Measurements from ENCODE around the gene SLC23A2.

SLC23A2 gene

GRCh38 chr20:4972506-4973251 lies 28.6 kb downstream of the SLC23A2 start:
- H3K9ac ChIP-seq (ENCODE audit: insufficient read length, low read depth) = no peak overlapping the region
- DNase-seq (ENCODE audit: low read depth, low spot score) = no peak
- H3K4me3 ChIP-seq (ENCODE audit: insufficient read length, low read depth) = no peak overlapping the region
- H3K27me3 ChIP-seq (ENCODE audit: insufficient read depth, insufficient read length) = no peaks in the 10 kb centered on the region
- TF ChIP-seq SUZ12 (IDR thresholded peaks at IDR 0.05; ENCODE audit: extremely low read depth, insufficient read depth, insufficient read length) (no peak), ZNF274 (IDR thresholded peaks at IDR 0.05; ENCODE audit: low read depth, low read length) (no peak), YY1 (IDR thresholded peaks at IDR 0.05; ENCODE audit: insufficient read depth, insufficient read length) (no peak)
- H3K9me3 ChIP-seq (ENCODE audit: insufficient read depth, low read length) = no peaks in the 10 kb centered on the region
- H3K4me1 ChIP-seq (ENCODE audit: insufficient read depth, insufficient read length) = no peaks in the 10 kb centered on the region
- H3K36me3 ChIP-seq (ENCODE audit: insufficient read depth, insufficient read length, low read length) = peaks cover 10% of the 10 kb centered on the region

DNA sequence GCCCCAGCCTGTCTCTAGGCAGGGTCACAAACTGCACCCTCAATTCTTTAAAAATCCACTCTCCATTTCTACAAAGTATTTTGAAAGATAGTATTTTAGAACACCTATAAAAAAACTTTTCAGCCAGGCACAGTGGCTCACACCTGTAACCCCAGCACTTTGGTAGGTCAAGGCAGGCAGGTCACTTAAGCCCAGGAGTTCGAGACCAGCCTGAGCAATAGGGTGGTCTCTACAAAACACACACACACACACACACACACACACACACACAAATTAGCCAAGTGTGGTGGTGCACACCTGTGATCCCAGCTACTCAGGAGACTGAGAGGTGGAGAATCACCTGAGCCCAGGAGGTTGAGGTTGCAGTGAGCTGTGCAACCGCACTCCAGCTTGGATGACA lies 30.2 kb downstream of the SLC23A2 start:
- H3K9me3 ChIP-seq (ENCODE audit: insufficient read depth, low read length) = no peaks in the 10 kb centered on the region

DNA sequence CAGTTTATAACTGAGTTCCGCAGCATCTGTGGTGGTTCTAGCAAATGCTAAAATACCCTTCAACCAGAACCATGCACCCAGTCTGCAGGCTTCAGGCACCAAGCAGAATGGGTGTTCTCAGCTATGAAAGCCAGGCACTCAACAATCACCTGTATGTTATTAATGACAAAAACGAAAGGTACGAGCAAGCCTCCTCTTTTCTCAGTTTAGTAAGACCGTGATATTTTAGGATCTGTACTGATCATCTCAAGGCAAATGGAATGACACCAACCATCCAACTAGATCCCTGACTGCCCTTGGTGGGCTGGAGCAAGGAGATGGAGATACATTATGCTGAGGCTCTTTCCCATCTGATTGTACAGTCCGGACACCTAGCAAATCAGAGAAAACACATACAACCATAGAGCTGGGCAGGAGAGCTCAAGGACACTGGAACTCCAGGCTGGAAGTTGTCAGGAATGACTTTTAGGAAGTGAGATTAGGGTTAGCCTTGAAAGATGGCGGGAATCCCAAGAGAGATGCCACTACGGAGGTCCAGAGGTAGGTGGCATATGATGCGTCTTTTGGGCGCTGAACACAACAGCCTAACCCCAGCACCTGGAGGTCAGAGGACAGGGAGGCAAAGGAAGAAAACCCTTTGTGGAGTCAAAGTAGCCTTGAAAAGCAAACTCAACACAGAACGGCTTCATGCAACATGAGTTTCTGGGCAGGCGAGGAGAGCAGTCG lies 33.4 kb downstream of the SLC23A2 start:
- no peak for DNase-seq (ENCODE audit: low read depth, low spot score)
- H3K36me3 ChIP-seq (ENCODE audit: insufficient read depth, insufficient read length, low read length) = peaks cover 11% of the 10 kb centered on the region
- TF ChIP-seq SUZ12 (IDR thresholded peaks at IDR 0.05; ENCODE audit: extremely low read depth, insufficient read depth, insufficient read length) = no peak
- no peak for TF ChIP-seq ZNF274 (IDR thresholded peaks at IDR 0.05; ENCODE audit: low read depth, low read length)
- no peak for TF ChIP-seq YY1 (IDR thresholded peaks at IDR 0.05; ENCODE audit: insufficient read depth, insufficient read length)
- no peak overlapping the region for H3K4me3 ChIP-seq (ENCODE audit: insufficient read length, low read depth)
- no peaks in the 10 kb centered on the region for H3K9me3 ChIP-seq (ENCODE audit: insufficient read depth, low read length)
- no peaks in the 10 kb centered on the region for H3K27me3 ChIP-seq (ENCODE audit: insufficient read depth, insufficient read length)
- H3K9ac ChIP-seq (ENCODE audit: insufficient read length, low read depth) = no peak overlapping the region
- H3K4me1 ChIP-seq (ENCODE audit: insufficient read depth, insufficient read length) = no peaks in the 10 kb centered on the region

More for the DNA sequence above, 30.2 kb downstream of the SLC23A2 start:
- TF ChIP-seq SUZ12 (IDR thresholded peaks at IDR 0.05; ENCODE audit: extremely low read depth, insufficient read depth, insufficient read length) = no peak
- TF ChIP-seq ZNF274 (IDR thresholded peaks at IDR 0.05; ENCODE audit: low read depth, low read length) = no peak
- no peak for TF ChIP-seq YY1 (IDR thresholded peaks at IDR 0.05; ENCODE audit: insufficient read depth, insufficient read length)
- no peak for DNase-seq (ENCODE audit: low read depth, low spot score)
- H3K9ac ChIP-seq (ENCODE audit: insufficient read length, low read depth) = no peak overlapping the region
- no peaks in the 10 kb centered on the region for H3K27me3 ChIP-seq (ENCODE audit: insufficient read depth, insufficient read length)
- H3K4me3 ChIP-seq (ENCODE audit: insufficient read length, low read depth) = no peak overlapping the region
- peaks cover 11% of the 10 kb centered on the region for H3K36me3 ChIP-seq (ENCODE audit: insufficient read depth, insufficient read length, low read length)
- H3K4me1 ChIP-seq (ENCODE audit: insufficient read depth, insufficient read length) = no peaks in the 10 kb centered on the region

- H3K9me3 ChIP-seq (ENCODE audit: insufficient read depth, low read length) = no peaks in the 10 kb centered on the region
- H3K4me1 ChIP-seq (ENCODE audit: insufficient read depth, insufficient read length) = no peaks in the 10 kb centered on the region
- H3K9ac ChIP-seq (ENCODE audit: insufficient read length, low read depth) = no peak overlapping the region
- DNase-seq (ENCODE audit: low read depth, low spot score) = no peak
- no peak overlapping the region for H3K4me3 ChIP-seq (ENCODE audit: insufficient read length, low read depth)
- TF ChIP-seq SUZ12 (IDR thresholded peaks at IDR 0.05; ENCODE audit: extremely low read depth, insufficient read depth, insufficient read length) = no peak
- no peak for TF ChIP-seq ZNF274 (IDR thresholded peaks at IDR 0.05; ENCODE audit: low read depth, low read length)
- TF ChIP-seq YY1 (IDR thresholded peaks at IDR 0.05; ENCODE audit: insufficient read depth, insufficient read length) = no peak
- H3K27me3 ChIP-seq (ENCODE audit: insufficient read depth, insufficient read length) = no peaks in the 10 kb centered on the region
- H3K36me3 ChIP-seq (ENCODE audit: insufficient read depth, insufficient read length, low read length) = peaks cover 11% of the 10 kb centered on the region
These were observed 34.2 kb downstream of the SLC23A2 start for GRCh38 chr20:4966826-4967751.

DNA sequence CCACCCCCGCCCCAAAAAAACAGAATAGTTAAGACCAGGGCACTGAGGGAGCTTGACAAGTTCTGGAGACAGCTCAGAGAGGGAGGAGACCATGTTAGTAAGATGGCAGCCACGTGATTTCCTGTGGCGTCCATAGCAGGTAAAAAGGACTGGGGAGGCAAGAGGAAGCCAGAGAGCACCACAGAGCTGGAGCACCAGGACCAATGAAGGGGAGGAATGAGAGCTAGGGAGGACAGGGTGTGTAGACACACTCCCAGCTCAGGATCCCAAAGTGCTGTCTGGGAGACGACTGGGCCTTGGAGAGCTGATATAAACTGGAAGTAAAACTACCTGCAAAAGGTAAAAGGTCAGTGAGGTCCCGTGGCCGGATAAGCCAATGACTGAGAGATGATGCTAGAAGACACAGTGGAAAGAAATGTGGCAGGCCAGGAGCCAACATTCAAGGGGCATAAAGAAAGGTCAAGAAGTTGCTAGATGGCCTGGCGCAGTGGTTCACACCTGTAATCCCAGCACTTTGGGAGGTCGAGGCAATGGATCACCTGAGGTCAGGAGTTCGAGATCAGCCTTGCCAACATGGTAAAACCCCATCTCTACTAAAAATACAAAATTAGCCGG lies 39.0 kb downstream of the SLC23A2 start:
- TF ChIP-seq SUZ12 (IDR thresholded peaks at IDR 0.05; ENCODE audit: extremely low read depth, insufficient read depth, insufficient read length) (no peak), ZNF274 (IDR thresholded peaks at IDR 0.05; ENCODE audit: low read depth, low read length) (no peak), YY1 (IDR thresholded peaks at IDR 0.05; ENCODE audit: insufficient read depth, insufficient read length) (no peak)
- no peak overlapping the region for H3K4me3 ChIP-seq (ENCODE audit: insufficient read length, low read depth)

GRCh38 chr20:4961746-4962145 lies 39.6 kb downstream of the SLC23A2 start:
- DNase-seq (ENCODE audit: low read depth, low spot score) = no peak
- no peaks in the 10 kb centered on the region for H3K36me3 ChIP-seq (ENCODE audit: insufficient read depth, insufficient read length, low read length)
- no peak overlapping the region for H3K9ac ChIP-seq (ENCODE audit: insufficient read length, low read depth)
- no peaks in the 10 kb centered on the region for H3K9me3 ChIP-seq (ENCODE audit: insufficient read depth, low read length)
- no peaks in the 10 kb centered on the region for H3K27me3 ChIP-seq (ENCODE audit: insufficient read depth, insufficient read length)
- TF ChIP-seq SUZ12 (IDR thresholded peaks at IDR 0.05; ENCODE audit: extremely low read depth, insufficient read depth, insufficient read length) = no peak
- no peak for TF ChIP-seq ZNF274 (IDR thresholded peaks at IDR 0.05; ENCODE audit: low read depth, low read length)
- TF ChIP-seq YY1 (IDR thresholded peaks at IDR 0.05; ENCODE audit: insufficient read depth, insufficient read length) = no peak
- H3K4me1 ChIP-seq (ENCODE audit: insufficient read depth, insufficient read length) = no peaks in the 10 kb centered on the region
- H3K4me3 ChIP-seq (ENCODE audit: insufficient read length, low read depth) = no peak overlapping the region

More for the DNA sequence above, 39.0 kb downstream of the SLC23A2 start:
- Histone ChIP-seq H3K4me1 (ENCODE audit: insufficient read depth, insufficient read length) (no peaks in the 10 kb centered on the region), H3K27me3 (ENCODE audit: insufficient read depth, insufficient read length) (no peaks in the 10 kb centered on the region), H3K9ac (ENCODE audit: insufficient read length, low read depth) (no peak overlapping the region), H3K36me3 (ENCODE audit: insufficient read depth, insufficient read length, low read length) (no peaks in the 10 kb centered on the region), H3K9me3 (ENCODE audit: insufficient read depth, low read length) (no peaks in the 10 kb centered on the region)
- no peak for DNase-seq (ENCODE audit: low read depth, low spot score)

Data from NT2/D1 (cell line).